Embryonic facial prominence (tissue), 1 donor: ENCODE measurements around the gene DNAJB9.

Experiments
- DNase-seq: peaks from one replicate; pipeline ENCODE4 v3.0.0-alpha.2; 2016; ENCODE audit errors: extremely low spot score

DNAJB9 gene

GRCh38 chr7:108568801-108569380 is 783 bp upstream of the DNAJB9 start:
- no peak for DNase-seq

DNA sequence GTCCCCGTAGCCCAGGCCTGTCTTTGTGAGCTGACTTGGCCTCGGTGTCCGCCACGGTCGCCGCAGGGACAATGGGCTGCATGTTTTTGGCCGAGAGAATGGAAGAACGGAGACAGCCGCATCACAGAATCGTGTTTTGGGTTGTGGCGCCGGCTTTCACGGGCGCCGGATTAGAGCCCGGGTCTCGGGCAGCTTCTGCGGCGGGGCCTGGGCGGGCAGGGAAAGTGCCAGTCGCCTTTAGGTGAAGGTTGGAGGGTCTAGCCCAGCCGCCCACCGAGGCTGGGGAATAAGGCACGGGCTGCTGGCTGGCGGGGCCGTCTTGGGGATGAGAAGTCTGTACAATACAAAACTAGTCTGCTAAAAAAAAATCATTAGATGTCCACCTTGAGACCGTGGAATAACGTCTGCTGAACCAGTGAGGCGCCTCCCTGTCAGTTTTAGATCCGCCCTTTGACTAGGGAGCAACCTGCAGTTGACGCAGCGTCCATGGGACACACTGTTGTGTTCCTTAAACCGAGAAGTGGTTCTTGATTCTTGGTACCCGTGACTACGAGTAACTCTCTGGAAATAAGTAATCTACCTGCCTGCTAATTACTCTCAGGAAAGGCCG is 577 bp downstream of the DNAJB9 start:
- no peak for DNase-seq

DNA sequence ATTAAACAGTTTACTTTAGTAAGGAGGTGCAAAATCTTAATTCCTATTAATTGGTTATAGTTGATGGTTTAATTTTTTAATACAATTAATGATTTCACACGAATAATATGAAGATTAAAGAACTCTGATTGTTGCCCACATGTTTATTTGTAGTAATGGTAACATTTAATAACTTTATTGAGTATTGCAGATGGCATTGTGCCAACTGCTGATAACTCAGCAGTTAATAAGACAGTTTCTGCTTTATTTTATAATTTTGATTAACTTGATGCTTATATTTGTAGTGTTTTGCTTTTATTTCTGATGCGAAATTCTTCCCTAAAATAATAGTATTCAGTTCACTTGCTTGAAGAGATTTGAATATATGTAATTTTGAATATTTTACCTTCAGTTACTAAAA is 2.8 kb downstream of the DNAJB9 start:
- DNase-seq = no peak

- DNase-seq = no peak
Observed at GRCh38 chr7:108575156-108575555, 5.5 kb downstream of the DNAJB9 start.

GRCh38 chr7:108576116-108576515 is 6.4 kb downstream of the DNAJB9 start:
- DNase-seq = no peak

- no peak for DNase-seq
Observed at GRCh38 chr7:108578937-108579336, 9.3 kb downstream of the DNAJB9 start.

DNA sequence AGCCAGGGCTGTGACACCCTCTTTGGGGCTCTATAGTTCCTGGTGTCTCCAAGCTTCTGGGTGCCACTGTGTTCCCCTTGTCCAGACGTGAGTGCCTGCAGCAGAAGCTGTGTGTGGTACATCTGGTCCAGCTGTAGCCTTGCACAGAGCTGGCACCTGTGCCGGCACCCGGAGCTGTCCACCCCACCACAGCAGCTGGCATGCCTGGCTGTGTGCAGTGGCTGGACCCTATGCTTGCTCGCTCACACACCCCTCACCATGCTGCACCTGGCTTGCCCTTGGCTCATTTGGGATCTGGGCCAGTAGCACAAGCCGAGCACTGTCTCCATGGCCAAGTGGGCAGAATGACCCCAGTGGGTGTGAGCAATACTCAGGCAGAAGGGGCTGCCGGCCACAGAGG is 10.6 kb downstream of the DNAJB9 start:
- no peak for DNase-seq

GRCh38 chr7:108581655-108582491 is 12.2 kb downstream of the DNAJB9 start:
- DNase-seq = no peak

DNA sequence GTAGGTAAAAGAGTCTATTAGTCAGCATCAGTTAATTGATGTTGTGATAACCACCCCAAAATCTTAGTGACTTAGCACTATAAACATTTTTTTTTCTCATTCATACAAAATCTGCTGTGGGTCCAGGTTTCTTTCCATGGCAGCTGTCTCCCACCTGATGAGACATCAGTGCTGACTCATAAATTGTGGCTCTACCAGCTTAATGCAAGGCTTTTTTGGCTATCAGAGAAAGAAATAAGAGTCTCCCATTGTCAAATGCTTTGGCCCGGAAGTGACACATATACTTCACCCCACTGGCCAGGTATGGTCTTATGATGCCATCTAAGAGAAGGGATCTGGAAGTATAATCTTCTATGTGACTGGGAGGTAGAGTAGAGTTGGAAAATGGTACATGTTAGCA is 14.5 kb downstream of the DNAJB9 start:
- no peak for DNase-seq

- DNase-seq = no peak
Observed at GRCh38 chr7:108585843-108586242, 16.2 kb downstream of the DNAJB9 start.

GRCh38 chr7:108586274-108586710 is 16.6 kb downstream of the DNAJB9 start:
- DNase-seq = no peak

GRCh38 chr7:108589199-108589598 is 19.5 kb downstream of the DNAJB9 start:
- DNase-seq = no peak

- DNase-seq = no peak
Observed at GRCh38 chr7:108589874-108590273, 20.2 kb downstream of the DNAJB9 start.

DNA sequence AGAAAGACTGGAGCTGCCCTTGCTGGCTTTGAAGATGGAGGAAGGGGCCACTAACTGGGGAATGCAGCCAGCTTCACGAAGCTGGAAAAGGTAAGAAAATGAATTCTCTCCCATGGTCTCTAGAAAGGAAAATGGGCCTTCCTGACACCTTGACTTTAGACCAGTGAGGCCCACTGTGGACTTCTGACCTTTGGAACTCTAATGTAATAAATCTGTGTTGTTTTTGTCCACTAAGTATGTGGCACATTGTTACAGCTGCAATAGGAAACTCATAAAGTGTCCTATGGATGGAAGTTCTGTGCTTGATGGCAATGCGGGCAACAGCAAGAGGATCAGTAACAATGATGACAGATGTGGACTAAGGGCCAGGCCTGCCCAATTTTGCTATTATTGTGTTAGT is 20.9 kb downstream of the DNAJB9 start:
- DNase-seq = no peak

GRCh38 chr7:108592646-108593201 is 23.1 kb downstream of the DNAJB9 start:
- no peak for DNase-seq

DNA sequence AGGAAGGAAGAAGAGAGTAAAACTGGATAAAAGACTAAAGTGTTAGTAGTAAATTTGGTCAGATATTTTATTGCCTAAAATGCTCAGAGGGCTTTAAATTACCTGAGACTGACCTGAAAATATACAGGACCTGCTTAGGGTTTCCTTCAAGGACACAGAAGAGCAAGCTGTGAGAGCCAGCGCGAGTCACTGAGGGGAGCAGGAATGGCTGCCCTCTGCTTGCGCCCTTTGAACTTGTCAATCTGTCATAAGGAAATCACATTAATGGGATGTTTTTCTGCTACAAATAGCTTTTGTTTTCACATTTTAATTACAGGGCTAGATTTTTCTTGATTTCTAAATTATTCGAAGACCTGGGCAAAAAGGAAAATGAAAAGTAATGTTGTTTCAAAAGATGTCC is 26.9 kb downstream of the DNAJB9 start:
- DNase-seq = no peak

GRCh38 chr7:108598153-108598552 is 28.5 kb downstream of the DNAJB9 start:
- no peak for DNase-seq

- no peak for DNase-seq
Observed at GRCh38 chr7:108598914-108599580, 29.4 kb downstream of the DNAJB9 start.

- no peak for DNase-seq
Observed at GRCh38 chr7:108600399-108600798, 30.7 kb downstream of the DNAJB9 start.

- no peak for DNase-seq
Observed at GRCh38 chr7:108603656-108604306, 34.1 kb downstream of the DNAJB9 start.

DNA sequence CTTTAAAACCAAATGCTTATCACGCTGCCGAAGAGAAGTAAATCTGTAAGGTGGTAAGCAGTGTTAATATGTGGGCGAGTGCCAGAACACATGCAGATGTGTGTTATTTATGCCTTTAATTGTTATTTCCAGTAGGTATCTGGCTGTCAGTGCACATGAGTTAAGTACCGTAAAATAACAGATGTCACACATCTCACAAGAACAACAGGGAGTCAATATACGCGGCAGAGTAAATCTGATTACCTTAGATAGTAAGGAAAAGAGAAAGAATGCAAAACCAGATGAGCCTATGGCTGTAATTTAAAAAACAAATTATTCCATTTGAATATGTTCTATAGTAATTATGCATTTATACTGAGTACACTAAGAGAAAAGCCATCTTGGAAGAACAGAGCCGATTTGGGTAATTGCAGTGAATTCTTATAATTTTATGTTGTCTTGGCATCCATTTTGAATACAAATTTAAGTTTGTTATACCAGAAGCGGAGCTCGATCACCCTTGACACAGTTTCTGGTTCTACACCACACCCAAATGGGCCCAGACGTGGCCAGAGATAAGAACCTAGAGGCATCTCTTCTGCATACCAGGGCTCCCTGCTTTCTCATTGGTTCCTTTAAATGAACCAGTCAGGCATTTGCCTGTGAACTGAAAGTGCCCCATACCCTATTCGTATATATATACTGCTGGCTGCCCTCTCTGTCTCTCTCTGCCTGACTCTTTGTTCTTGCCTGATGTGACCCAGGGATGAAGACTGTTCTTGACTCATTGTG is 34.8 kb downstream of the DNAJB9 start:
- DNase-seq = no peak
